ENCODE data around the gene MYO1D.

Gene MYO1D

GRCh38 chr17:32520104-32520701 lies 356.7 kb downstream of the MYO1D start:
- TF ChIP-seq, protein P1, sequence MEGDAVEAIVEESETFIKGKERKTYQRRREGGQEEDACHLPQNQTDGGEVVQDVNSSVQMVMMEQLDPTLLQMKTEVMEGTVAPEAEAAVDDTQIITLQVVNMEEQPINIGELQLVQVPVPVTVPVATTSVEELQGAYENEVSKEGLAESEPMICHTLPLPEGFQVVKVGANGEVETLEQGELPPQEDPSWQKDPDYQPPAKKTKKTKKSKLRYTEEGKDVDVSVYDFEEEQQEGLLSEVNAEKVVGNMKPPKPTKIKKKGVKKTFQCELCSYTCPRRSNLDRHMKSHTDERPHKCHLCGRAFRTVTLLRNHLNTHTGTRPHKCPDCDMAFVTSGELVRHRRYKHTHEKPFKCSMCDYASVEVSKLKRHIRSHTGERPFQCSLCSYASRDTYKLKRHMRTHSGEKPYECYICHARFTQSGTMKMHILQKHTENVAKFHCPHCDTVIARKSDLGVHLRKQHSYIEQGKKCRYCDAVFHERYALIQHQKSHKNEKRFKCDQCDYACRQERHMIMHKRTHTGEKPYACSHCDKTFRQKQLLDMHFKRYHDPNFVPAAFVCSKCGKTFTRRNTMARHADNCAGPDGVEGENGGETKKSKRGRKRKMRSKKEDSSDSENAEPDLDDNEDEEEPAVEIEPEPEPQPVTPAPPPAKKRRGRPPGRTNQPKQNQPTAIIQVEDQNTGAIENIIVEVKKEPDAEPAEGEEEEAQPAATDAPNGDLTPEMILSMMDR (IDR thresholded peaks at IDR 0.05), result no peak

DNA sequence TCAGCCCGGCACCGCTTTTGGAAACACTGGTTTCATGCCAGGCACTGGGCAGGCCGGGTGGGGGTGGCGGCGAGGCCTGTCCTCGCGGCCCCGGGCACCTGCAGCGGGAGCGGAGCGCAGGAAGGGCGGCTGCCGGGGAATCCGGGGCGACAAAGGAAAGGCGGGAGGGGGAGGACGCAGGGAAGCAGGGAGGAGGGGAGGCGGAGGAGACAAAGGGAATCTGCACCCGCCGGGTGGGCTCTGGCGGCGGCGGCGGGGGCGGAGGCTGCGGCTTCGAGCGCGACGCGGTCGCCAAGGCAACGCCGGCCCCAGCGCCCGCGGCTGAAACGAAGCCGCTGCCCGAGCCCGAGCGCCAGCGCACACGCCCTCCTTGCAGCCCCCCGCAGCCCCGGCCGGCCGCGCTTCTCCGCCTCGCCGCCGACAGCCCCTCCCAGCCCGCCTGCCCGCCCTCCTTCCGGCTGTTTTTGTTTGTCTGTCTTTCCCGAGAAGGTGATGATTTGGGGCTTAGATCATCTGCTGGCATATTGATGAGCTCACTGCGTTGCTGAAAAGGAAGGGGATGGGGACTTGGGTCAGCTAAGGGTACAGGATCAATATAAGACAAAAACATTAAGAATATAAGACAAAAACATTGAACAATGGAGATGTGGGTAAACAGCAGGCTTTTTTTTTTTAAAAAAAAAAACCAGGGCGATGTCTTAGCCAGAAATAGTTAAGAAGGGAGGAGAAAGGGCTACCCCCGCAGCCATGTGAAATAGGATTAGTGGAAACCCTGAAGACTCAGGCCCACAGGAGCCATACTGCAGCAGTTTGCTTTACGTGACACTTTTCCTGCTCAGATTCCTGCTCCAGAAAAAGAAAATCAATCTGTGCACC lies 357.5 kb downstream of the MYO1D start:
- TF ChIP-seq, protein P1 (IDR thresholded peaks at IDR 0.05), result no peak

DNA sequence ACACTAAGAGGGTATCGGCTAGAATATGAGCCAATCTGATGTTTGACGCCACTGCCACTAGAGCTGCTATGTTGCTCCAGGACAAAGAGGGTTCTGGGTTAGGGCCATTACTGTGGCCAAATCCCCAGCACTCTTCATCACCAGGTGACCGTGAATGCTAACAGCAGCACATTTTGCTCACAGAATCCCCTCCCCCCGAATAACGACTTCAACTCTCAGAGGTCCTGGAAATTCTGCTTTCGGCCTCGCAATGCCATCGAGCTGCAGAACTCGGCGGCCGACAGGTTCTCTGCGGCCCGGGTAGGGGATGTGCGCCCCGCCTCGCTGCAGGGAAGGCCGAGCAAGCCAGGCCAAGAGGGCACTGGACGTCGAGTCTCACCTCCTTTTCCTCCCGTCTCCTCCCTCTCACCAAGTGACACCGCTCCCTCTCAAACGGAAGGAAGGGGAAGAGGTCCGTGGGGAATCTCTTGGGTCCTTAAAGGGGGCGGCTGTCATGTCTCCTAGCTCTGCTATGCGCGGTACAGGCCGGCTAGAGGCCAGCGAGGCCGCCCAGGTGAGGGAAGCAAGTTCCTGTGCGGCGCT lies 358.2 kb downstream of the MYO1D start:
- TF ChIP-seq, protein P1 (IDR thresholded peaks at IDR 0.05), result no peak

GRCh38 chr17:32517982-32518381 lies 358.9 kb downstream of the MYO1D start:
- TF ChIP-seq, protein P1 (IDR thresholded peaks at IDR 0.05), result no peak

DNA sequence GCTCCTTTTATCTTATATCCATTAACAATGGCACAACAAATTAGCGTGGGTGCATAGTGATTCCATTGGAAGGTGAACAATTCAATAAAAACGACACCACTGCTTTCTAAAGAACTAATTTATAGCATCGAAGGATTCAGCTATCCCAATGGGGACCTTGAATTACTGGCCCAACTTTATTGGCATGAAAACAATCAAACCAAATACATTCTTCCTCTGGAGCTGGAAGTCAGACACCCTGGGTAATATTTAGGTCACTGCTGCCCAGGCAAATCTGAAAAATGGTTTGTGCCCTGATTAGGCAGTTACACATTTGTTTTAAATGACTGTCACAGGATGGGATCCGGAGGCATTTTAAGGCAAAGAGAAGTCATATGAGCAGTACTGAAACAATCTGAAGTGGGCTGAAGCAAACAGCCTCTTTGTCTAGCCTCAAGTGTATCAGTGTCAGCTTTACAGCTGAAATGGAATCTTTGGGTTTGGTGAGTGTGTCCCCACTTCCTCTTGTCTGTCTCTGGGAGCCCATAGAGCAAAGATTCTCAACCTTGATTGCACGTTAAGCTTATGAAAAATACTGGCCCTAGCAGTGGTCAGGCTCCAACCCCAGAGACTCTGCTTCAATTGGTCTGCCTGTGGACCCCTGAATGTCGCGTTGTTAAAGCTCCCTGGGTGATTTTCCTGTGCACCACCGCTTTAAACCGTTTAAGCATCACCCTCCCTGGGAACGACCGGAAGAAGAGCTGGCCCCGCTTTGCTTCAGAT lies 359.8 kb downstream of the MYO1D start:
- TF ChIP-seq, protein P1 (IDR thresholded peaks at IDR 0.05), result no peak

DNA sequence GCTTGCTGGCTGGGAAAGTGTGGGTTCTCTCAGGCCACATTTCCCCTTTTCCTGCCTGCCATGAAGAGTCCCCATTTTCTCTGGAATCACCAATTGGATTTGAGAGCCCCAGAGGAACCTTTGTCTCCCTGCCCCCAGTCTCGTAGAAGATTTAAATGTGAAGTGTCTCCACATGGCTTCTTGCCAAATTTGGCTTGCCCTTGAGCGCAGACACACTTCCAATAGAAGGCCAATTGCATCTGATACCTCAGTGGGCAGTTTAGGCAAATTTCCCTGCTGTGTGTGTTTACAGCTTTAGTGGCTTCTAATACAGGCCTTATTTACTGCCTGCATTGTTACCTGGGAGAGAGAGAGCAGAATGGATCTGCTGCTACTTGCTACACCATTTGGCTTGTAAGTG lies 360.5 kb downstream of the MYO1D start:
- TF ChIP-seq, protein P1 (IDR thresholded peaks at IDR 0.05), result no peak

DNA sequence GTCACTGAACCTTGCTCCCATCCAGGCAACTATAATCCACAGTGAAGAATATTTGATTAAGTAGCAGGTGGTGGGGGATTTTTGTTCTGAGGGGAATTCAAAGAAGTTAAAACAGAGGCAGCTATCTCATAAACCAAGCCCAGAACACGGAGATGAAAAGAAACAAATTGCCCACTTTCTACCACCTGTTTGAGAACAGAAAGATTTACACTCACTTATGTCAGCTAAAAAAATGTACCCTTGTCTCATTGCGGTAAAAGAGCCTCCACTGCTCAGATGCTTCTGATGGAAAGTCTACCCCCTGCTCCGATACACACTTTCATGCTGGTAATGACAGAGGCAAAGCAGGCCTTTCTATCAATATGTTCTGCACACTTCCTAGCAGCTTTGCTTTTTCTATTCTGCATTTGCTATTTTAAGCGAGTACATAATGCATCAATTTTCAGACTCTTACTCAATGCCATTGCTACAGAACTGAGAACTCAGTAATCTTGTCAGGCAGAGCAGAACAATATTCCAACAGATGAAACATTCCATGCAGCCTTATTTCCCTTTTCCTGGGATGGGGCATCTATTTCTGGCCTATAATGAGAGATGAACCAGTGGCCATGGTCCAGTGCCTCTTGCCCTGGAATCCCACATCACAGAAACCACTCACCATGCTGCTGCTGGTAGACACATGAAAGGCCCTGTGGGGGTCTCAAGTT lies 361.1 kb downstream of the MYO1D start:
- TF ChIP-seq, protein P1 (IDR thresholded peaks at IDR 0.05), result no peak
